PC-9 (cell line): ENCODE results near the gene UNG. TPM values are rescaled to one million over a fixed set of nuclear protein-coding genes. Genes with fewer than 3 reads are reported as not detected.

Experiments
- BruUV-seq: library from RNA; stranded (reverse); fragments of 400-500 nt; replicated peaks from 2 replicates; lab custom pipeline; 2021; lab: Mats Ljungman, UMichigan
- CTCF ChIA-PET: fragments of 300-600 bp; sonication (Branson Sonifier 250); formaldehyde crosslinking; loops from one replicate; lab custom pipeline; 2022; ENCODE audit warnings: antibody characterized with exemption; lab: Charles Lee
- POLR2A ChIA-PET: fragments of 300-600 bp; sonication (Branson Sonifier 250); formaldehyde crosslinking; loops from one replicate; lab custom pipeline; 2022; ENCODE audit warnings: antibody characterized with exemption; ENCODE audit not compliant: unreplicated experiment; lab: Charles Lee
- DNase-seq, 2 experiments: peaks; one replicate each; pipeline versions ENCODE4 v3.0.0 to v3.0.0-alpha.2; 2015 to 2022; ENCODE audit warnings: mixed read lengths in 1 of 2
- H2AFZ ChIP-seq: fragments of 200-600 bp; sonication (generic); 2 replicates; pipeline ENCODE4 v1.8.1; 2017; ENCODE audit warnings: antibody characterized with exemption
- H3F3A ChIP-seq: fragments of 200-600 bp; sonication (generic); 2 replicates; pipeline ENCODE4 v1.8.1; 2017; ENCODE audit warnings: antibody characterized with exemption, mild to moderate bottlenecking, low read depth; ENCODE audit not compliant: insufficient read depth
- H3K27ac ChIP-seq: fragments of 200-600 bp; sonication (generic); 2 replicates; pipeline ENCODE4 v1.6.1; 2016; ENCODE audit warnings: mixed run types
- H3K27me3 ChIP-seq: fragments of 200-600 bp; sonication (generic); 2 replicates; pipeline ENCODE4 v1.6.1; 2016; ENCODE audit warnings: low read depth, mixed run types; ENCODE audit not compliant: insufficient read depth
- H3K36me3 ChIP-seq: fragments of 200-600 bp; sonication (generic); 2 replicates; pipeline ENCODE4 v1.6.1; 2016; ENCODE audit warnings: low read depth, mixed run types
- H3K4me1 ChIP-seq: fragments of 200-600 bp; sonication (generic); replicated peaks from 2 replicates; pipeline ENCODE4 v1.6.1; 2016; ENCODE audit warnings: mixed run types; ENCODE audit not compliant: insufficient read depth
- H3K4me2 ChIP-seq: fragments of 200-600 bp; sonication (generic); 2 replicates; pipeline ENCODE4 v1.6.1; 2017; ENCODE audit warnings: mixed run types
- H3K4me3 ChIP-seq: fragments of 200-600 bp; sonication (generic); 2 replicates; pipeline ENCODE4 v1.6.1; 2016; ENCODE audit warnings: mixed run types
- H3K79me2 ChIP-seq: fragments of 200-600 bp; sonication (generic); 2 replicates; pipeline ENCODE4 v1.6.1; 2017; ENCODE audit warnings: low read depth, mixed run types
- H3K9me2 ChIP-seq: fragments of 200-600 bp; sonication (generic); 2 replicates; pipeline ENCODE4 v1.8.1; 2017; ENCODE audit warnings: mild to moderate bottlenecking; ENCODE audit not compliant: insufficient read depth
- H3K9me3 ChIP-seq: fragments of 200-600 bp; sonication (generic); 2 replicates; pipeline ENCODE4 v1.8.1; 2016; ENCODE audit warnings: low read depth; ENCODE audit not compliant: insufficient read depth
- H4K20me1 ChIP-seq: fragments of 200-600 bp; sonication (generic); 2 replicates; pipeline ENCODE4 v1.8.1; 2017; ENCODE audit not compliant: insufficient read depth
- CTCF ChIP-seq: fragments of 200-600 bp; sonication (generic); conservative IDR thresholded peaks from 2 replicates; pipeline ENCODE4 v1.6.1; 2017; ENCODE audit warnings: mixed run types, antibody characterized with exemption, mild to moderate bottlenecking, moderate library complexity
- EZH2 ChIP-seq: fragments of 200-600 bp; sonication (generic); IDR thresholded peaks from 2 replicates; pipeline ENCODE4 v1.8.0; 2017; ENCODE audit warnings: antibody characterized with exemption, low read depth
- intact Hi-C: fragments of 100-400 bp; cut with micrococcal nuclease; formaldehyde crosslinking; loops from one replicate; pipeline ENCODE4 v1.10.0; 2022; ENCODE audit not compliant: unreplicated experiment
- total RNA-seq: library from RNA; stranded (reverse); gene quantifications from 2 replicates; pipeline ENCODE4 v1.2.3, GENCODE V29; 2021

UNG gene
- total RNA-seq, 1 experiment from 2014 or later = 54.9 TPM

- H3K36me3 ChIP-seq = no peaks in the 10 kb centered on the region
- H3K9me2 ChIP-seq = no peaks in the 10 kb centered on the region
- ChIA-PET CTCF (no interaction called here), POLR2A (no interaction called here)
- H3F3A ChIP-seq = no peaks in the 10 kb centered on the region
- no peak overlapping the region for H3K4me2 ChIP-seq
- DNase-seq = no peak
- H2AFZ ChIP-seq = no peak overlapping the region
- no peak overlapping the region for H3K27ac ChIP-seq
- no peak overlapping the region for H3K4me3 ChIP-seq
- intact Hi-C loops = no loop called here
- H4K20me1 ChIP-seq = no peaks in the 10 kb centered on the region
- H3K4me1 ChIP-seq = 0 out of 2 replicates have a peak, but pooled peaks cover 3% of the 10 kb centered on the region
- no TSS peak for BruUV-seq
- TF ChIP-seq CTCF = no peak
- TF ChIP-seq EZH2 = no peak
- H3K9me3 ChIP-seq = no peaks in the 10 kb centered on the region
- no peaks in the 10 kb centered on the region for H3K27me3 ChIP-seq
- H3K79me2 ChIP-seq = no peaks in the 10 kb centered on the region
Measured at GRCh38 chr12:109058773-109059172, 38.6 kb upstream of the UNG start.

- no peaks in the 10 kb centered on the region for H3K4me1 ChIP-seq
- no peaks in the 10 kb centered on the region for H4K20me1 ChIP-seq
- H3K36me3 ChIP-seq = no peaks in the 10 kb centered on the region
- no peaks in the 10 kb centered on the region for H3K27me3 ChIP-seq
- no peak overlapping the region for H3K4me3 ChIP-seq
- POLR2A ChIA-PET = no interaction called here
- intact Hi-C loops = no loop called here
- H3K9me2 ChIP-seq = no peaks in the 10 kb centered on the region
- CTCF ChIA-PET = no interaction called here
- no peak overlapping the region for H2AFZ ChIP-seq
- H3F3A ChIP-seq = no peaks in the 10 kb centered on the region
- no peak overlapping the region for H3K27ac ChIP-seq
- H3K9me3 ChIP-seq = no peaks in the 10 kb centered on the region
- TF ChIP-seq EZH2 (no peak), CTCF (no peak)
- H3K79me2 ChIP-seq = no peaks in the 10 kb centered on the region
- no peak overlapping the region for H3K4me2 ChIP-seq
- no TSS peak for BruUV-seq
- DNase-seq = no peak
Measured at GRCh38 chr12:109064143-109064542, 33.3 kb upstream of the UNG start.

GRCh38 chr12:109065154-109065852, 32.1 kb upstream of the UNG start:
- H3K36me3 ChIP-seq = no peaks in the 10 kb centered on the region
- no peak overlapping the region for H2AFZ ChIP-seq
- no peaks in the 10 kb centered on the region for H3K4me1 ChIP-seq
- ChIA-PET POLR2A (no interaction called here), CTCF (interaction anchor here (0.6 kb wide), 1 partner anchor 10 kb away, joined by 9 read pairs; no protein-coding TSS in a partner anchor)
- H3K79me2 ChIP-seq = no peaks in the 10 kb centered on the region
- H3K9me3 ChIP-seq = no peaks in the 10 kb centered on the region
- intact Hi-C loops = no loop called here
- no peak overlapping the region for H3K4me3 ChIP-seq
- no peak overlapping the region for H3K27ac ChIP-seq
- no peak overlapping the region for H3K4me2 ChIP-seq
- H4K20me1 ChIP-seq = no peaks in the 10 kb centered on the region
- no peaks in the 10 kb centered on the region for H3K9me2 ChIP-seq
- TF ChIP-seq CTCF = no peak
- no peak for TF ChIP-seq EZH2
- H3K27me3 ChIP-seq = no peaks in the 10 kb centered on the region
- BruUV-seq = no TSS peak
- no peak for DNase-seq
- H3F3A ChIP-seq = no peaks in the 10 kb centered on the region
